Progenitor cell of endocrine pancreas (in vitro differentiated cells): Measurements from ENCODE around the gene THAP11. TPM values are rescaled to one million over a fixed set of nuclear protein-coding genes. Genes with fewer than 3 reads are reported as not detected.
A peak's percentile ranks its signal among the peaks of the same experiment; 100 is the strongest.

Experiments used
- DNase-seq: peaks from one replicate; pipeline ENCODE4 v3.0.0; 2021; ENCODE audit warnings: low spot score; ENCODE audit not compliant: unreplicated experiment
- H3K27ac Mint-ChIP-seq: 2 replicates; pipeline ENCODE4 v1.8.0; 2021; ENCODE audit warnings: mild to moderate bottlenecking, moderate library complexity, mixed read lengths
- H3K27me3 Mint-ChIP-seq: 2 replicates; pipeline ENCODE4 v1.8.0; 2021; ENCODE audit warnings: mixed read lengths
- H3K36me3 Mint-ChIP-seq: 2 replicates; pipeline ENCODE4 v1.8.0; 2022; ENCODE audit warnings: mixed read lengths; ENCODE audit not compliant: insufficient read depth
- H3K4me1 Mint-ChIP-seq: 2 replicates; pipeline ENCODE4 v1.8.0; 2021; ENCODE audit warnings: low read depth, mixed read lengths
- H3K4me3 Mint-ChIP-seq: 2 replicates; pipeline ENCODE4 v1.8.0; 2021; ENCODE audit warnings: low read depth, mild to moderate bottlenecking, moderate library complexity, mixed read lengths
- H3K9me3 Mint-ChIP-seq: 2 replicates; pipeline ENCODE4 v1.8.0; 2021; ENCODE audit warnings: low read depth, mixed read lengths
- CTCF ChIP-seq: fragments of 200-600 bp; sonication (generic); IDR thresholded peaks from one replicate; pipeline ENCODE4 v1.5.0; 2021; ENCODE audit warnings: antibody characterized with exemption, mild to moderate bottlenecking; ENCODE audit not compliant: unreplicated experiment
- total RNA-seq: library from RNA; stranded (reverse); gene quantifications from 2 replicates; pipeline ENCODE4 v1.2.1, GENCODE V29; 2021

THAP11 gene
- total RNA-seq, 1 donor from 2014 or later, result 32.0 TPM

- DNase-seq, result no peak
- peaks cover 11% of the 10 kb centered on the region for H3K36me3 Mint-ChIP-seq
- no peak overlapping the region for H3K4me3 Mint-ChIP-seq
- TF ChIP-seq CTCF, result no peak
- H3K27me3 Mint-ChIP-seq, result no peaks in the 10 kb centered on the region
- H3K4me1 Mint-ChIP-seq, result peaks cover 29% of the 10 kb centered on the region
- peak overlapping the region; percentile 94 for H3K27ac Mint-ChIP-seq
- H3K9me3 Mint-ChIP-seq, result no peaks in the 10 kb centered on the region
Measured at GRCh38 chr16:67857547-67858233, 15.6 kb downstream of the THAP11 start.

GRCh38 chr16:67858500-67858899, 16.4 kb downstream of the THAP11 start:
- H3K4me1 Mint-ChIP-seq, result peaks cover 29% of the 10 kb centered on the region
- TF ChIP-seq CTCF, result no peak
- peak overlapping the region; percentile 88 for H3K27ac Mint-ChIP-seq
- H3K9me3 Mint-ChIP-seq, result no peaks in the 10 kb centered on the region
- H3K4me3 Mint-ChIP-seq, result no peak overlapping the region
- H3K36me3 Mint-ChIP-seq, result peaks cover 11% of the 10 kb centered on the region
- H3K27me3 Mint-ChIP-seq, result no peaks in the 10 kb centered on the region
- DNase-seq, result no peak

- peaks cover 22% of the 10 kb centered on the region for H3K4me1 Mint-ChIP-seq
- H3K9me3 Mint-ChIP-seq, result no peaks in the 10 kb centered on the region
- no peak overlapping the region for H3K4me3 Mint-ChIP-seq
- no peaks in the 10 kb centered on the region for H3K27me3 Mint-ChIP-seq
- peaks cover 7% of the 10 kb centered on the region for H3K36me3 Mint-ChIP-seq
- DNase-seq, result no peak
- H3K27ac Mint-ChIP-seq, result peak overlapping the region; percentile 25
- no peak for TF ChIP-seq CTCF
Measured at GRCh38 chr16:67860589-67861398, 18.7 kb downstream of the THAP11 start.

- H3K4me3 Mint-ChIP-seq, result no peak overlapping the region
Measured at GRCh38 chr16:67861877-67862276, 19.8 kb downstream of the THAP11 start.

More at GRCh38 chr16:67861877-67862276, 19.8 kb downstream of the THAP11 start:
- no peak for DNase-seq
- Mint-ChIP-seq H3K27ac (peak overlapping the region; percentile 35), H3K27me3 (no peaks in the 10 kb centered on the region), H3K36me3 (peaks cover 10% of the 10 kb centered on the region), H3K4me1 (peaks cover 15% of the 10 kb centered on the region), H3K9me3 (no peaks in the 10 kb centered on the region)
- TF ChIP-seq CTCF, result no peak
